HepG2 (cell line): Measurements from ENCODE around the gene RBFOX1.

ENCODE experiments used
- CERS6 ChIP-seq: sonication (generic); formaldehyde crosslinking; IDR thresholded peaks from 2 replicates; pipeline ENCODE4 v1.5.0; 2020; ENCODE audit warnings: missing genetic modification reagents
- CTCF ChIP-seq: sonication (generic); formaldehyde crosslinking; IDR thresholded peaks from 2 replicates; pipeline ENCODE4 v1.5.0; 2020; ENCODE audit warnings: mild to moderate bottlenecking, missing genetic modification reagents, moderate library complexity
- GLI4 ChIP-seq: sonication (generic); formaldehyde crosslinking; IDR thresholded peaks from 2 replicates; pipeline ENCODE4 v1.5.1; 2020; ENCODE audit warnings: missing genetic modification reagents, mild to moderate bottlenecking, moderate library complexity, borderline replicate concordance
- ISX ChIP-seq: sonication (generic); formaldehyde crosslinking; conservative IDR thresholded peaks from 2 replicates; pipeline ENCODE4 v1.5.0; 2020; ENCODE audit warnings: missing genetic modification reagents
- MAFG ChIP-seq: sonication (generic); formaldehyde crosslinking; IDR thresholded peaks from 2 replicates; pipeline ENCODE4 v1.5.1; 2020; ENCODE audit warnings: mild to moderate bottlenecking, missing genetic modification reagents
- POLR2AphosphoS5 ChIP-seq: IDR thresholded peaks from 2 replicates; pipeline ENCODE4 v1.6.1; 2012; ENCODE audit warnings: low read depth, low read length
- SIN3A ChIP-seq: IDR thresholded peaks from 2 replicates; pipeline ENCODE4 v1.6.1; 2011; ENCODE audit warnings: low read depth, mild to moderate bottlenecking, control low read depth, low read length, borderline replicate concordance
- ZNF24 ChIP-seq: fragments of 450-650 bp; IDR thresholded peaks from 2 replicates; pipeline ENCODE4 v1.6.1; 2017; ENCODE audit warnings: antibody characterized with exemption, mild to moderate bottlenecking
- ZNF251 ChIP-seq: sonication (generic); formaldehyde crosslinking; IDR thresholded peaks from 2 replicates; pipeline ENCODE4 v1.9.0; 2021; ENCODE audit warnings: mild to moderate bottlenecking, missing genetic modification reagents
- ZNF274 ChIP-seq: sonication (generic); formaldehyde crosslinking; IDR thresholded peaks from 2 replicates; pipeline ENCODE4 v1.5.1; 2020; ENCODE audit warnings: mild to moderate bottlenecking, missing genetic modification reagents
- ZNF597 ChIP-seq: sonication (generic); formaldehyde crosslinking; IDR thresholded peaks from 2 replicates; pipeline ENCODE4 v1.5.0; 2020; ENCODE audit warnings: missing genetic modification reagents
- ZNF605 ChIP-seq: sonication (generic); formaldehyde crosslinking; IDR thresholded peaks from 2 replicates; pipeline ENCODE4 v1.8.0; 2022; ENCODE audit warnings: mild to moderate bottlenecking, missing genetic modification reagents

- no peak for TF ChIP-seq MAFG (CRISPR knock-in tag)
- TF ChIP-seq CERS6 (CRISPR knock-in tag) = no peak
- no peak for TF ChIP-seq SIN3A
- no peak for TF ChIP-seq ZNF251 (CRISPR knock-in tag)
- TF ChIP-seq GLI4 (CRISPR knock-in tag) = no peak
- no peak for TF ChIP-seq CTCF (CRISPR knock-in tag)
- TF ChIP-seq ZNF24 = no peak
- no peak for TF ChIP-seq ZNF274 (CRISPR knock-in tag)
- TF ChIP-seq ZNF597 (CRISPR knock-in tag) = no peak
- TF ChIP-seq ISX (CRISPR knock-in tag) = no peak
- no peak for TF ChIP-seq ZNF605 (CRISPR knock-in tag)
- no peak for TF ChIP-seq POLR2AphosphoS5
These were observed 1.9 kb upstream of the RBFOX1 start for GRCh38 chr16:7330709-7331108.
